Measurements from ENCODE around the gene MAPT.

GRCh38 chr17:45912319-45912718 is 18.0 kb downstream of the MAPT start:
- no peak for TF ChIP-seq CTCF (IDR thresholded peaks at IDR 0.05)
- no peak for TF ChIP-seq POLR2A (IDR thresholded peaks at IDR 0.05)

All from prostate gland (tissue), 2 donors.